SJSA1 (cell line): ENCODE results near the gene SEPTIN12. TPM values are rescaled to one million over a fixed set of nuclear protein-coding genes. Genes with fewer than 3 reads are reported as not detected.
A peak's percentile ranks its signal among the peaks of the same experiment; 100 is the strongest.

Experiments
- DNase-seq, 2 experiments: peaks; one replicate each; pipeline ENCODE4 v3.0.0-alpha.2; 2015 to 2020; ENCODE audit warnings: low spot score in 2 of 2, low read depth in 1 of 2
- H3K27ac ChIP-seq: fragments of 250-450 bp; sonication (Bioruptor Pico); 2 replicates; pipeline ENCODE4 v1.5.1; 2020; ENCODE audit warnings: mild to moderate bottlenecking, moderate library complexity
- H3K27me3 ChIP-seq: fragments of 250-450 bp; sonication (Bioruptor Pico); replicated peaks from 2 replicates; pipeline ENCODE4 v1.5.1; 2020; ENCODE audit warnings: mild to moderate bottlenecking, moderate library complexity
- H3K36me3 ChIP-seq: fragments of 250-450 bp; sonication (Bioruptor Pico); 2 replicates; pipeline ENCODE4 v1.5.1; 2020; ENCODE audit warnings: mild to moderate bottlenecking
- H3K4me1 ChIP-seq: fragments of 250-450 bp; sonication (Bioruptor Pico); replicated peaks from 2 replicates; pipeline ENCODE4 v1.6.1; 2021; ENCODE audit warnings: mild to moderate bottlenecking
- H3K4me3 ChIP-seq: fragments of 250-450 bp; sonication (Bioruptor Pico); 2 replicates; pipeline ENCODE4 v1.5.1; 2020; ENCODE audit warnings: mild to moderate bottlenecking
- H3K9me3 ChIP-seq: fragments of 250-450 bp; sonication (Bioruptor Pico); replicated peaks from 2 replicates; pipeline ENCODE4 v1.5.1; 2020; ENCODE audit warnings: mild to moderate bottlenecking
- total RNA-seq: library from RNA; depleted of rRNA; stranded (reverse); fragments of >200 nt; shearing (Covaris generic); gene quantifications from 2 replicates; pipeline ENCODE4 v1.2.3, GENCODE V29; 2014; rRNA removed

Gene SEPTIN12
- total RNA-seq, 1 experiment from 2014 or later, result not detected

- H3K27ac ChIP-seq, result 0 out of 2 replicates have a peak overlapping the region, but pooled peaks have one; percentile 2
- peaks cover 5% of the 10 kb centered on the region for H3K4me1 ChIP-seq
- H3K27me3 ChIP-seq, result no peaks in the 10 kb centered on the region
- peak overlapping the region; percentile 70 for H3K4me3 ChIP-seq
- H3K36me3 ChIP-seq, result peaks cover 19% of the 10 kb centered on the region
- H3K9me3 ChIP-seq, result no peaks in the 10 kb centered on the region
- DNase-seq, result no peak
Measured at GRCh38 chr16:4733747-4734062, 54.4 kb downstream of the SEPTIN12 start.

DNA sequence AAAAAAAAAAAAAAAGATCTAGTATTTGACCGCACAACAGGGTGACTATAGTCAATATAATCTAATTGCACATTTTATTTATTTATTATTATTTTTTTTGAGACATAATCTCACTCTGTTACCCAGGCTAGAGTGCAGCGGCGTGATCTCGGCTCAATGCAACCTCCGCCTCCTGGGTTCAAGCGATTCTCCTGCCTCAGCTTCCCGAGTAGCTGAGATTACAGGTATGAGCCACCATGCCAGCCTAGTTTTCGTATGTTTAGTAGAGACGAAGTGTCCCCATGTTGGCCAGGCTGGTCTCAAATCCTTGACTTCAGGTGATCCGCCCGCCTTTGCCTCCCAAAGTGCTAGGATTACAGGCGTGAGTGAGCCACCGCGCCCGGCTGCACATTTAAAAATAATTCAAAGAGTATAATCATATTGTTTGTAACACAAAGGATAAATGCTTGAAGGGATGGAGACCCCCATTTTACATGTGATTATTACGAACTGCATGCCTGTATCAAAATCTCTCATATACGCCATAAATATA, 54.9 kb downstream of the SEPTIN12 start:
- DNase-seq, result no peak
- Histone ChIP-seq H3K9me3 (no peaks in the 10 kb centered on the region), H3K27ac (no peak overlapping the region), H3K4me1 (peaks cover 5% of the 10 kb centered on the region), H3K36me3 (peaks cover 21% of the 10 kb centered on the region), H3K4me3 (peak overlapping the region; percentile 70), H3K27me3 (no peaks in the 10 kb centered on the region)

- H3K4me1 ChIP-seq, result peaks cover under 1% of the 10 kb centered on the region
- H3K36me3 ChIP-seq, result peaks cover 46% of the 10 kb centered on the region
Measured at GRCh38 chr16:4729876-4730275, 58.3 kb downstream of the SEPTIN12 start.

GRCh38 chr16:4728676-4729075, 59.5 kb downstream of the SEPTIN12 start:
- peaks cover 49% of the 10 kb centered on the region for H3K36me3 ChIP-seq

More at GRCh38 chr16:4729876-4730275, 58.3 kb downstream of the SEPTIN12 start:
- H3K9me3 ChIP-seq, result no peaks in the 10 kb centered on the region
- H3K27ac ChIP-seq, result no peak overlapping the region
- no peak for DNase-seq
- no peak overlapping the region for H3K4me3 ChIP-seq
- H3K27me3 ChIP-seq, result no peaks in the 10 kb centered on the region

More at GRCh38 chr16:4728676-4729075, 59.5 kb downstream of the SEPTIN12 start:
- Histone ChIP-seq H3K4me1 (no peaks in the 10 kb centered on the region), H3K9me3 (no peaks in the 10 kb centered on the region), H3K27me3 (no peaks in the 10 kb centered on the region), H3K27ac (no peak overlapping the region), H3K4me3 (no peak overlapping the region)
- no peak for DNase-seq

Other genes starting within 250 kb of the SEPTIN12 start
- gene CDIP1, start 249.6 kb downstream of the SEPTIN12 start, total RNA-seq, result 5.1 and 7.9 TPM in 2 replicates
- gene C16orf96, start 232.0 kb downstream of the SEPTIN12 start, total RNA-seq, result not detected in 2 replicates
- gene UBALD1, start 173.5 kb downstream of the SEPTIN12 start, total RNA-seq, result 6.1 and 9.6 TPM in 2 replicates
- gene MGRN1, start 163.5 kb downstream of the SEPTIN12 start, total RNA-seq, result 9.1 and 15.0 TPM in 2 replicates
- gene NUDT16L1, start 94.8 kb downstream of the SEPTIN12 start, total RNA-seq, result 63.5 and 83.0 TPM in 2 replicates
- 20.9 and 21.9 TPM in 2 replicates for gene ANKS3, start 54.1 kb downstream of the SEPTIN12 start, total RNA-seq
- 0.38 and 1.1 TPM in 2 replicates for gene DNAAF8, start 53.8 kb downstream of the SEPTIN12 start, total RNA-seq
- 8.8 and 15.1 TPM in 2 replicates for gene ZNF500, start 21.2 kb downstream of the SEPTIN12 start, total RNA-seq
- not detected in 2 replicates for gene SMIM22, start 7.0 kb upstream of the SEPTIN12 start, total RNA-seq
- gene ROGDI, start 14.3 kb upstream of the SEPTIN12 start, total RNA-seq, result 9.9 and 15.1 TPM in 2 replicates
- 35.2 and 49.0 TPM in 2 replicates for gene GLYR1, start 58.9 kb upstream of the SEPTIN12 start, total RNA-seq
- gene UBN1, start 59.1 kb upstream of the SEPTIN12 start, total RNA-seq, result 30.8 and 31.5 TPM in 2 replicates
- 0.11 TPM in 1 of 2 replicates, not detected in the other for gene PPL, start 148.8 kb upstream of the SEPTIN12 start, total RNA-seq
- not detected in 2 replicates for gene SEC14L5, start 170.0 kb upstream of the SEPTIN12 start, total RNA-seq
- gene NAGPA, start 245.6 kb upstream of the SEPTIN12 start, total RNA-seq, result 12.1 and 31.5 TPM in 2 replicates